Endothelial cell of umbilical vein (primary cell): Measurements from ENCODE around the gene GAL3ST2. TPM values are rescaled to one million over a fixed set of nuclear protein-coding genes. Genes with fewer than 3 reads are reported as not detected.

Experiments
- BruUV-seq: library from RNA; stranded (reverse); fragments of 400-500 nt; replicated peaks from 2 replicates; lab custom pipeline; 2021; lab: Mats Ljungman, UMichigan
- CTCF ChIA-PET: fragments of 300-600, 350-600 bp; sonication (Branson Sonifier 250); formaldehyde crosslinking; loops from one replicate; lab custom pipeline; 2021; ENCODE audit warnings: antibody characterized with exemption, inconsistent platforms; lab: Charles Lee
- POLR2A ChIA-PET: fragments of 300-600, 350-600 bp; sonication (Branson Sonifier 250); formaldehyde crosslinking; loops from one replicate; lab custom pipeline; 2021; ENCODE audit warnings: antibody characterized with exemption, inconsistent platforms; lab: Charles Lee
- DNase-seq: peaks from one replicate; pipeline ENCODE4 v3.0.0-alpha.2; 2011; ENCODE audit warnings: low read depth, low spot score
- FAIRE-seq: peaks from 2 replicates; lab custom pipeline; 2011; peaks lifted over from hg19 to GRCh38; lab: Jason Lieb, UNC
- H2AFZ ChIP-seq: 2 replicates; pipeline ENCODE4 v1.6.0; 2012; ENCODE audit warnings: low read depth, low read length, control low read depth, inconsistent platforms
- H3K27ac ChIP-seq: 2 replicates; pipeline ENCODE4 v1.5.1; 2011; ENCODE audit warnings: low read depth, mild to moderate bottlenecking, control low read depth, low read length, moderate library complexity; ENCODE audit not compliant: insufficient read depth
- H3K27me3 ChIP-seq, 2 experiments: 2 replicates each; pipeline versions ENCODE4 v1.6.0 to v1.6.1; 2011; ENCODE audit warnings: low read length in 2 of 2, mixed read lengths in 1 of 2; ENCODE audit not compliant: control insufficient read depth in 2 of 2, insufficient read depth in 2 of 2
- H3K36me3 ChIP-seq, 2 experiments: 2 replicates in 1 of 2; 3 replicates in 1 of 2; pipeline ENCODE4 v1.5.1; 2011; ENCODE audit warnings: low read length in 2 of 2, mild to moderate bottlenecking in 1 of 2, moderate library complexity in 1 of 2; ENCODE audit not compliant: control insufficient read depth in 2 of 2, insufficient read depth in 2 of 2; ENCODE audit errors: extremely low read depth in 1 of 2
- H3K4me1 ChIP-seq: 3 replicates; pipeline ENCODE4 v1.5.1; 2011; ENCODE audit warnings: mild to moderate bottlenecking, low read length; ENCODE audit not compliant: control insufficient read depth, insufficient read depth; ENCODE audit errors: extremely low read depth
- H3K4me2 ChIP-seq: 2 replicates; pipeline ENCODE4 v1.6.1; 2011; ENCODE audit warnings: low read length, control low read depth, mixed read lengths; ENCODE audit not compliant: insufficient read depth
- H3K4me3 ChIP-seq, 3 experiments: fragments of 200-600 bp in 1 of 3; sonication (generic), shearing (Covaris generic) in 1 of 3; replicated peaks in 1 of 3; 2 replicates each; pipeline ENCODE4 v1.5.1; 2011 to 2016; ENCODE audit warnings: control low read depth in 3 of 3, low read length in 3 of 3, mild to moderate bottlenecking in 2 of 3, inconsistent platforms in 1 of 3, low read depth in 1 of 3, moderate library complexity in 1 of 3; ENCODE audit not compliant: insufficient read depth in 1 of 3
- H3K79me2 ChIP-seq: 2 replicates; pipeline ENCODE4 v1.6.0; 2012; ENCODE audit warnings: low read length, inconsistent platforms; ENCODE audit not compliant: control insufficient read depth, insufficient read depth
- H3K9ac ChIP-seq: replicated peaks from 2 replicates; pipeline ENCODE3; 2011; ENCODE audit warnings: low read length, control low read depth; ENCODE audit not compliant: insufficient read depth; ENCODE audit errors: extremely low read depth
- H3K9me1 ChIP-seq: replicated peaks from 3 replicates; pipeline ENCODE4 v1.6.0; 2011; ENCODE audit warnings: mild to moderate bottlenecking, low read length; ENCODE audit not compliant: control insufficient read depth, insufficient read depth; ENCODE audit errors: extremely low read depth
- H3K9me3 ChIP-seq: replicated peaks from 2 replicates; pipeline ENCODE4 v1.5.1; 2012; ENCODE audit warnings: low read length, inconsistent platforms; ENCODE audit not compliant: control insufficient read depth, insufficient read depth
- H4K20me1 ChIP-seq: replicated peaks from 2 replicates; pipeline ENCODE3; 2011; ENCODE audit warnings: mild to moderate bottlenecking, low read length; ENCODE audit not compliant: control insufficient read depth, insufficient read depth; ENCODE audit errors: extremely low read depth
- EZH2 ChIP-seq: IDR thresholded peaks from 2 replicates; pipeline ENCODE4 v1.6.1; 2012; ENCODE audit warnings: borderline replicate concordance, low read depth, mild to moderate bottlenecking, moderate library complexity, low read length, inconsistent platforms; ENCODE audit not compliant: severe bottlenecking
- FOS ChIP-seq: IDR thresholded peaks from 2 replicates; pipeline ENCODE4 v1.6.1; 2011; ENCODE audit warnings: mild to moderate bottlenecking, low read length, moderate library complexity, borderline replicate concordance; ENCODE audit not compliant: insufficient read depth
- GATA2 ChIP-seq: IDR thresholded peaks from 2 replicates; pipeline ENCODE4 v1.7.0; 2011; ENCODE audit warnings: low read depth, mild to moderate bottlenecking, moderate library complexity, mixed read lengths, low read length; ENCODE audit not compliant: insufficient read length, insufficient read depth
- JUN ChIP-seq: IDR thresholded peaks from 2 replicates; pipeline ENCODE4 v1.6.1; 2011; ENCODE audit warnings: borderline replicate concordance, low read depth; ENCODE audit not compliant: insufficient read length, insufficient read depth
- MYC ChIP-seq: IDR thresholded peaks from one replicate; pipeline ENCODE4 v1.6.1; 2011; ENCODE audit warnings: mild to moderate bottlenecking, low read depth, low read length
- POLR2A ChIP-seq: IDR thresholded peaks from 2 replicates; pipeline ENCODE4 v1.6.1; 2012; ENCODE audit warnings: low read depth, mild to moderate bottlenecking, control low read depth, low read length
- POLR2AphosphoS5 ChIP-seq: IDR thresholded peaks from 2 replicates; pipeline ENCODE4 v1.6.1; 2012; ENCODE audit warnings: low read depth, mild to moderate bottlenecking, control low read depth, low read length, moderate library complexity; ENCODE audit not compliant: insufficient read depth
- dilution Hi-C: fragments of 300-500 bp; cut with MboI; formaldehyde crosslinking; loops from one replicate; pipeline ENCODE4 v1.15.0; 2019; ENCODE audit warnings: low sequenced_read_pairs; ENCODE audit not compliant: extremely low pct_ligation_motif_present
- intact Hi-C: fragments of 100-400 bp; cut with micrococcal nuclease; formaldehyde crosslinking; loops from one replicate; pipeline ENCODE4 v1.10.0; 2022
- polyA plus RNA-seq, 4 experiments: library from polyadenylated mRNA; depleted of rRNA in 3 of 4; stranded (reverse) in 3 of 4; unstranded in 1 of 4; fragments of >200 nt; gene quantifications; 2 replicates each; pipeline versions ENCODE4 v1.2.1 to v1.2.3, GENCODE V29; 2011 to 2012; ENCODE audit warnings: missing spikeins in 1 of 4
- total RNA-seq: library from RNA; stranded (reverse); gene quantifications from 2 replicates; pipeline ENCODE4 v1.2.3, GENCODE V29; 2021
- TF ChIP-seq, protein P1 (sequence below): IDR thresholded peaks from 2 replicates; pipeline ENCODE4 v1.6.1; 2011; ENCODE audit not compliant: insufficient read depth, insufficient read length
- TF ChIP-seq, protein P2 (sequence below), 2 donors: IDR thresholded peaks; 1 replicate in 1 of 2; 2 replicates in 1 of 2; pipeline ENCODE4 v1.5.1; 2011; ENCODE audit warnings: low read length in 2 of 2, mild to moderate bottlenecking in 2 of 2, moderate library complexity in 2 of 2, control low read depth in 1 of 2, inconsistent platforms in 1 of 2, low read depth in 1 of 2; ENCODE audit not compliant: insufficient read depth in 1 of 2; ENCODE audit errors: extremely low read depth in 1 of 2

GAL3ST2 gene
- total and polyA plus RNA-seq, 2 donors (not counting 3 experiments of a cell fraction or from before 2014, with no cell fraction given): not detected

DNA sequence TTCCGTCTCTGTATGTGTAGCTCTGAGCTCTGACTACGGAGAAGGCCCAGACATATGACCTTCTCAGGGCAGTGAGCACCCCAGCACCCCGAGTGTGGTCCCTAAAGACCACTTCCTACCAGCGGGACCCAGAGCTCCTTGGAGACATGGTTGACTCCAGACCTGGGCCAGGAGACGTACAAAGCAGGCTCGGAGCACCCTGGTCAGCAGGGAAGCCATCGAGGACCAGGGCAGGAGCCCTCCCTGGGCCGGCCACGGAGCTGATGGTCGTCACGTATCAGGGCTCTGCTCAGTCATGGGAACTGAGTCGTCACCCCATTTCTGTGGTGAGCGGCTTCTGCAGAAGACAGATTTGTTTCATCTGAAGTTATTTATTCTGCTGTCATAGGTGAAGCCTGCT lies 19.6 kb downstream of the GAL3ST2 start:
- H3K79me2 ChIP-seq: no peaks in the 10 kb centered on the region
- H3K9me1 ChIP-seq: no peaks in the 10 kb centered on the region
- no peak overlapping the region for H3K4me2 ChIP-seq
- H3K9me3 ChIP-seq: no peaks in the 10 kb centered on the region
- H2AFZ ChIP-seq: no peak overlapping the region
- no peaks in the 10 kb centered on the region for H3K4me1 ChIP-seq
- ChIA-PET CTCF (interaction anchor here (1.3 kb wide), 1 partner anchor 9 kb away, joined by 4 read pairs; no protein-coding TSS in a partner anchor), POLR2A (no interaction called here)
- no peak overlapping the region for H3K9ac ChIP-seq
- intact Hi-C loops: no loop called here
- H4K20me1 ChIP-seq: no peaks in the 10 kb centered on the region
- no peaks in the 10 kb centered on the region for H3K36me3 ChIP-seq
- no peak overlapping the region for H3K27ac ChIP-seq
- no peaks in the 10 kb centered on the region for H3K27me3 ChIP-seq
- no TSS peak for BruUV-seq
- no peak for TF ChIP-seq EZH2
- TF ChIP-seq, protein P1, sequence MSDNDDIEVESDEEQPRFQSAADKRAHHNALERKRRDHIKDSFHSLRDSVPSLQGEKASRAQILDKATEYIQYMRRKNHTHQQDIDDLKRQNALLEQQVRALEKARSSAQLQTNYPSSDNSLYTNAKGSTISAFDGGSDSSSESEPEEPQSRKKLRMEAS: no peak
- TF ChIP-seq MYC: no peak
- TF ChIP-seq, protein P2, sequence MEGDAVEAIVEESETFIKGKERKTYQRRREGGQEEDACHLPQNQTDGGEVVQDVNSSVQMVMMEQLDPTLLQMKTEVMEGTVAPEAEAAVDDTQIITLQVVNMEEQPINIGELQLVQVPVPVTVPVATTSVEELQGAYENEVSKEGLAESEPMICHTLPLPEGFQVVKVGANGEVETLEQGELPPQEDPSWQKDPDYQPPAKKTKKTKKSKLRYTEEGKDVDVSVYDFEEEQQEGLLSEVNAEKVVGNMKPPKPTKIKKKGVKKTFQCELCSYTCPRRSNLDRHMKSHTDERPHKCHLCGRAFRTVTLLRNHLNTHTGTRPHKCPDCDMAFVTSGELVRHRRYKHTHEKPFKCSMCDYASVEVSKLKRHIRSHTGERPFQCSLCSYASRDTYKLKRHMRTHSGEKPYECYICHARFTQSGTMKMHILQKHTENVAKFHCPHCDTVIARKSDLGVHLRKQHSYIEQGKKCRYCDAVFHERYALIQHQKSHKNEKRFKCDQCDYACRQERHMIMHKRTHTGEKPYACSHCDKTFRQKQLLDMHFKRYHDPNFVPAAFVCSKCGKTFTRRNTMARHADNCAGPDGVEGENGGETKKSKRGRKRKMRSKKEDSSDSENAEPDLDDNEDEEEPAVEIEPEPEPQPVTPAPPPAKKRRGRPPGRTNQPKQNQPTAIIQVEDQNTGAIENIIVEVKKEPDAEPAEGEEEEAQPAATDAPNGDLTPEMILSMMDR (IDR thresholded peaks at IDR 0.05; ENCODE audit: extremely low read depth in 1 of 2, insufficient read depth in 1 of 2, low read depth in 1 of 2, low read length in 2 of 2): no peak
- no peak for TF ChIP-seq JUN
- TF ChIP-seq POLR2A: no peak
- TF ChIP-seq POLR2AphosphoS5: no peak
- no peak for TF ChIP-seq FOS
- TF ChIP-seq GATA2: no peak
- DNase-seq (no peak), FAIRE-seq (no peak)
- no peak overlapping the region for H3K4me3 ChIP-seq
- dilution Hi-C loops: no loop called here
